HEK293T (cell line): Measurements from ENCODE around the gene ELL2.

Source experiments
- CTCF ChIA-PET: fragments of 350-600 bp; formaldehyde crosslinking; extraction: SDS; loops from one replicate; lab custom pipeline; 2021; ENCODE audit warnings: antibody characterized with exemption, inconsistent platforms; lab: Yijun Ruan, JAX
- POLR2A ChIA-PET: fragments of 350-600 bp; formaldehyde crosslinking; extraction: SDS; loops from one replicate; lab custom pipeline; 2020; ENCODE audit warnings: antibody characterized with exemption, inconsistent platforms; lab: Yijun Ruan, JAX
- DNase-seq: peaks from one replicate; pipeline ENCODE4 v3.0.0; 2012; ENCODE audit warnings: mixed read lengths; ENCODE audit errors: extremely low spot score
- ARNT ChIP-seq: fragments of 450-650 bp; IDR thresholded peaks from 2 replicates; pipeline ENCODE4 v1.6.1; 2017; ENCODE audit warnings: mild to moderate bottlenecking
- BHLHE40 ChIP-seq: fragments of 450-650 bp; IDR thresholded peaks from 2 replicates; pipeline ENCODE4 v1.6.1; 2016; ENCODE audit warnings: mild to moderate bottlenecking, moderate library complexity, borderline replicate concordance
- CTBP1 ChIP-seq: fragments of 450-650 bp; IDR thresholded peaks from 2 replicates; pipeline ENCODE4 v1.6.1; 2016; ENCODE audit warnings: borderline replicate concordance
- ELF4 ChIP-seq: fragments of 450-650 bp; IDR thresholded peaks from 2 replicates; pipeline ENCODE4 v1.6.1; 2017; ENCODE audit warnings: antibody characterized with exemption
- FOXA1 ChIP-seq: fragments of 450-650 bp; IDR thresholded peaks from 2 replicates; pipeline ENCODE4 v1.6.1; 2016; ENCODE audit warnings: mild to moderate bottlenecking
- FOXK2 ChIP-seq: fragments of 450-650 bp; IDR thresholded peaks from 2 replicates; pipeline ENCODE4 v1.6.1; 2016; ENCODE audit warnings: mild to moderate bottlenecking
- FOXM1 ChIP-seq: fragments of 450-650 bp; IDR thresholded peaks from 2 replicates; pipeline ENCODE4 v1.6.1; 2017; ENCODE audit warnings: mild to moderate bottlenecking, borderline replicate concordance
- HDGF ChIP-seq: fragments of 450-650 bp; IDR thresholded peaks from 2 replicates; pipeline ENCODE4 v1.6.1; 2017; ENCODE audit warnings: antibody characterized with exemption, borderline replicate concordance
- L3MBTL2 ChIP-seq: fragments of 450-650 bp; conservative IDR thresholded peaks from 2 replicates; pipeline ENCODE4 v1.6.1; 2016; ENCODE audit warnings: mild to moderate bottlenecking
- LEF1 ChIP-seq: fragments of 450-650 bp; IDR thresholded peaks from 2 replicates; pipeline ENCODE4 v1.6.1; 2017; ENCODE audit warnings: mild to moderate bottlenecking, borderline replicate concordance
- NFRKB ChIP-seq: fragments of 450-650 bp; IDR thresholded peaks from 2 replicates; pipeline ENCODE4 v1.6.1; 2016; ENCODE audit warnings: mild to moderate bottlenecking, moderate library complexity
- PKNOX1 ChIP-seq: fragments of 450-650 bp; IDR thresholded peaks from 2 replicates; pipeline ENCODE4 v1.6.1; 2016
- SP1 ChIP-seq: fragments of 450-650 bp; IDR thresholded peaks from 2 replicates; pipeline ENCODE4 v1.6.1; 2017
- SUZ12 ChIP-seq: fragments of 450-650 bp; IDR thresholded peaks from 2 replicates; pipeline ENCODE4 v1.6.1; 2016; ENCODE audit warnings: mild to moderate bottlenecking
- TARDBP ChIP-seq: fragments of 450-650 bp; IDR thresholded peaks from 2 replicates; pipeline ENCODE4 v1.6.1; 2016
- ZNF384 ChIP-seq: fragments of 450-650 bp; IDR thresholded peaks from 2 replicates; pipeline ENCODE4 v1.6.1; 2016

The ELL2 gene

DNA sequence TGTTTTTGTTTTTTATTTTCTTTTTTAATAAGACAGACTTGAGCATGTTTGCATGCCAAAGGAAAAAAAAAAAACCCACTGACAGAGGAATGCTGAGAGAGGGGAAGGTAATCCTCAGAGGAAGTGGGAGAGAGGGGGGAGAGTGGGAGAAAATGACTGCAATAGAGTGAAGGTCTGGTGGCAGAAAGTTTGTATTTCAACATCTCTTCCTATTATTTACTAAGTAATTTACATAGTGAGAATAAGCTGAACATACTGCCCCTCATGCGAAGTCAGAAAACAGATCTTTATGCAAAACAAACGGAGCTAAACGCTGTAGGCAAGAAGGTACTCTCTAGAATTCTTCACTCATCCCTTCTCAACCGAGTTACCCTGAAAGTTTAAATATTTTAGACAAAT is 45.0 kb downstream of the ELL2 start:
- DNase-seq = no peak
- TF ChIP-seq ELF4 = no peak
- TF ChIP-seq ZNF384 = no peak
- TF ChIP-seq L3MBTL2 = no peak
- TF ChIP-seq CTBP1 = no peak
- no peak for TF ChIP-seq FOXA1
- no peak for TF ChIP-seq FOXM1
- no peak for TF ChIP-seq NFRKB
- TF ChIP-seq FOXK2 = no peak
- TF ChIP-seq BHLHE40 = no peak
- CTCF ChIA-PET = interaction anchor here (0.7 kb wide), 1 partner anchor 127 kb away, joined by 3 read pairs; no protein-coding TSS in a partner anchor
- POLR2A ChIA-PET = no interaction called here

DNA sequence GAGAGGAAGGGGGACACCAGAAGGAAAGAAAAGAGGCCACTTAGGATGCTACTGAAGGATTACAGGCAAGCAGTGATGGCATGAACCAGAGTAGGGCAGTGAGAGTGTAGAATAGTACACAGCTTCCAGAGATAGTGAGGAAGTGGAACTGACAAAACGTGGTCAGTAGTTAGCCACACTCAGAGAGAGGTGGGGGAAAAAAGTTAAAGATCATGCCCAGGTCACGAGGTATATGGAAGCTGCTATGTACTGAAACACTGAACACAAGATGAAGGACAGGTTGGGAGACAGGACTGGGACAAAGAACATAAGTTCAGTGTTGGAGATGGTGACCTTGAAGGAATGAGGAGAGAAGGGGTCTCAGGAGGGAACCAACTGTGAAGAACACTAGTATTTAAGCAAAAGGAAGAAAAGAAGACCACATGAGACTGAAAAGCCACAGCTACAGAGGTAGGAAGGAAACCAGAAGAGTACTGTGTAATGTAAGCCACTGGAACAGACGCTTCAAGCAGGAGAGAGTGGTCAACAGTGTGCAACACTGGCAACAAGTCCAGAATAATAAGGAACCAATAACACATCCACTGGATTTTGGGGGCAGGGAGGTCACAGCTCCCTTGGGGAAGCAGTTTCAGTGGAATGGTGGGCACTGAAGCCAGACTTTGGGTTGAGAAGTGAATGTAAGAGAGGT is 45.5 kb downstream of the ELL2 start:
- DNase-seq = no peak
- POLR2A ChIA-PET = no interaction called here
- no peak for TF ChIP-seq CTBP1
- no peak for TF ChIP-seq SP1
- CTCF ChIA-PET = no interaction called here

GRCh38 chr5:95913663-95914062 is 48.0 kb downstream of the ELL2 start:
- no peak for TF ChIP-seq ELF4
- TF ChIP-seq PKNOX1 = no peak
- TF ChIP-seq TARDBP = no peak
- no peak for TF ChIP-seq LEF1
- TF ChIP-seq BHLHE40 = no peak
- no peak for TF ChIP-seq FOXM1
- no peak for TF ChIP-seq NFRKB
- TF ChIP-seq SP1 = no peak
- ChIA-PET POLR2A (no interaction called here), CTCF (interaction anchor here (0.6 kb wide), 1 partner anchor 14 kb away, joined by 4 read pairs; no protein-coding TSS in a partner anchor)
- DNase-seq = peak; percentile 19

GRCh38 chr5:95912029-95912428 is 49.6 kb downstream of the ELL2 start:
- ChIA-PET CTCF (interaction anchor here (0.6 kb wide), 1 partner anchor 1012 kb away, joined by 3 read pairs; no protein-coding TSS in a partner anchor), POLR2A (no interaction called here)
- no peak for DNase-seq
- TF ChIP-seq TARDBP (no peak), HDGF (no peak), ZNF384 (no peak), SUZ12 (no peak), ARNT (no peak), CTBP1 (no peak), NFRKB (no peak), SP1 (no peak), FOXA1 (no peak), LEF1 (no peak), FOXK2 (no peak), L3MBTL2 (no peak), ELF4 (no peak), FOXM1 (no peak), BHLHE40 (no peak), PKNOX1 (no peak)

- TF ChIP-seq ELF4 = no peak
- TF ChIP-seq FOXK2 = no peak
- no peak for TF ChIP-seq FOXA1
- TF ChIP-seq FOXM1 = no peak
- ChIA-PET CTCF (no interaction called here), POLR2A (no interaction called here)
- DNase-seq = no peak
These were observed 51.1 kb downstream of the ELL2 start for GRCh38 chr5:95910521-95910920.

- TF ChIP-seq LEF1 = no peak
- no peak for TF ChIP-seq NFRKB
- no peak for TF ChIP-seq FOXK2
- TF ChIP-seq BHLHE40 = no peak
- TF ChIP-seq SUZ12 = no peak
- TF ChIP-seq ARNT = no peak
- TF ChIP-seq CTBP1 = no peak
- no peak for TF ChIP-seq SP1
- no peak for TF ChIP-seq HDGF
- TF ChIP-seq ELF4 = no peak
- TF ChIP-seq TARDBP = no peak
- no peak for TF ChIP-seq ZNF384
- TF ChIP-seq FOXA1 = no peak
- TF ChIP-seq L3MBTL2 = no peak
- TF ChIP-seq PKNOX1 = no peak
- no peak for TF ChIP-seq FOXM1
- DNase-seq = no peak
- ChIA-PET POLR2A (no interaction called here), CTCF (no interaction called here)
These were observed 51.9 kb downstream of the ELL2 start for GRCh38 chr5:95909738-95910137.

DNA sequence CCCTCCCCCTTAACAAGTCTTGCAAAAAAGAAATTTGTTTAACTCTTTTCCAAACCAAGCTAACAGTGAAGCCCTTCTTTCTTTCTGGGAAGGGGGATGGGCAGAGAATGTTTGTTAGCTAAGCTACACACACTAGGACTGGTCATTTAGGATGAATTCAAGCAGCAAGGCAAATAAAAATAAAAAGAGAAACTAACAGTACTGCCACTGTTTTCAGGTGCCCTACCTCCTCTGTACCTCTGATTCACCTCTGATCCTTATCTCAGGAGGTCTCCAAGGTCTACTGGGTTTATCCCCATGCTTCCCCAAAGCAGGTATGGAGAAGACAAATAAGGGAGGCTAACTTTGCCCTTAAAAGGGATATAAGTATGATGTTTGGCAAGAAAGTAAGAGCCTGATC is 52.9 kb downstream of the ELL2 start:
- no peak for DNase-seq
- TF ChIP-seq BHLHE40 = no peak
- TF ChIP-seq ARNT = no peak
- no peak for TF ChIP-seq PKNOX1
- no peak for TF ChIP-seq L3MBTL2
- no peak for TF ChIP-seq CTBP1
- no peak for TF ChIP-seq HDGF
- TF ChIP-seq FOXK2 = no peak
- no peak for TF ChIP-seq LEF1
- TF ChIP-seq FOXM1 = no peak
- TF ChIP-seq FOXA1 = no peak
- no peak for TF ChIP-seq SP1
- TF ChIP-seq SUZ12 = no peak
- no peak for TF ChIP-seq ELF4
- no peak for TF ChIP-seq NFRKB
- POLR2A ChIA-PET = no interaction called here
- CTCF ChIA-PET = no interaction called here
